GM18520 (cell line): Measurements from ENCODE around the gene CCDC33.

ENCODE experiments used
- ATAC-seq: cut with Tn5 transposase; IDR thresholded peaks from one replicate; pipeline ENCODE4 v1.9.1; 2021; ENCODE audit not compliant: unreplicated experiment

CCDC33 gene

DNA sequence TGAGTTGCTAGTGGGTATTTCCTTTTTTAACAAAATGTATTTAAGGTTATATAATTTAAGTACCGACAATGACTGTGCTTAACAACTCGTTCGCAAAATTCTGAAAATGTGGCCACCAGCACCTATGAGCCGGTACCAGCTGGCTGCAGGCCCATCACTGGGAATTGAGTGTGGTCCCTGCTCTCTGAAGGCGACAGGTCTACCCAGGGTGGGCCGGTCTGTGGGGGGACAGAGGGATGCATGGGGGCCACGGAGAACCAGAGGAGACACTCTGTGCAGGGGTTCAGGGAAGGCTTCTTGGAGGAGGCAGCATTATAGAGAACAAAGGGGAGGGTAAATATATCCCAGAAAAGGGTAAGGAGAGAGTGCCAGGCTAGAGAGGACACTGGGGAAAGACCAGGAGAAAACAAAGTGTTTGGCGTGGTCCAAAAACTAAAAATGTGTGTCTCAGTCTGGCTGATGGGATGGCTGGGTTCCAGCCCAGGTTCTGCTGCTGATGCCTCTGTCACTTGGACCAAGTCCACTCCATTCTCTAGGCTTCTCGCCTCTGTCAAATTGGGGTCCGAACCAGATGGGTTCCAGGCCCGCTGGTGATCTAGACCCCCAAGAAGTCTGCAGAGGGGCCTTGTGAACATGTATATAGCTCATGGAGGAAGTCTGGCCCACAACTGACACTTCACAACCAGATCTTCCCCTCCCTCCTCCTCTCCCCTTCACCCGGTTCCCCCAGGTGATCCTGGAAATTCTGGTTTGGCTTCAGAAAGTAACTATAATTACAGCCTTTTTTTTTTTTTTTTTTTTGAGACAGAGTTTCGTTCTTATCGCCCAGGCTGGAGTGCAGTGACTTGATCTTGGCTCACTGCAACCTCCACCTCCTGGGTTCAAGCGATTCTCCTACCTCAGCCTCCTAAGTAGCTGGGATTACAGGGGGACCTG is 142.0 kb downstream of the CCDC33 start:
- ATAC-seq, result no peak

DNA sequence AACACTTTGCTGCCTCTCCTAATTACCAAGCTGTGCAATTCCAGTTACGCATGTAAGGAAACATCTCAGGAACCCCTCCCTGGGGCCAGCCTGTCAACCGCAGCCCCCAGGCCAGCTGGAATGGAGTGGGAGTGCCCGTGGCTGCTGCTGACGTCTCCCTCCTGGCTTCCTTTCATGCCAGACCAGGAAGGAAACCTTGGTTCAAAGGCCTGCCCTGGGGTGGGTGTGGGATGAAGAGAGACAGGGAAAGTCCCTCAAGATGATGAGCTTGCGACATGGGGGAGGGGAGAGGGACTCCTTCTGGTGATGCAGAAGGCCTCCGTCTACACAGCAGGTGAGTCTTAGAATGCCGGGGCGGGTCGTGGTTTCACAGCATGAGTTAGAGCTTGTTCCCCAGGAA is 142.7 kb downstream of the CCDC33 start:
- no peak for ATAC-seq

DNA sequence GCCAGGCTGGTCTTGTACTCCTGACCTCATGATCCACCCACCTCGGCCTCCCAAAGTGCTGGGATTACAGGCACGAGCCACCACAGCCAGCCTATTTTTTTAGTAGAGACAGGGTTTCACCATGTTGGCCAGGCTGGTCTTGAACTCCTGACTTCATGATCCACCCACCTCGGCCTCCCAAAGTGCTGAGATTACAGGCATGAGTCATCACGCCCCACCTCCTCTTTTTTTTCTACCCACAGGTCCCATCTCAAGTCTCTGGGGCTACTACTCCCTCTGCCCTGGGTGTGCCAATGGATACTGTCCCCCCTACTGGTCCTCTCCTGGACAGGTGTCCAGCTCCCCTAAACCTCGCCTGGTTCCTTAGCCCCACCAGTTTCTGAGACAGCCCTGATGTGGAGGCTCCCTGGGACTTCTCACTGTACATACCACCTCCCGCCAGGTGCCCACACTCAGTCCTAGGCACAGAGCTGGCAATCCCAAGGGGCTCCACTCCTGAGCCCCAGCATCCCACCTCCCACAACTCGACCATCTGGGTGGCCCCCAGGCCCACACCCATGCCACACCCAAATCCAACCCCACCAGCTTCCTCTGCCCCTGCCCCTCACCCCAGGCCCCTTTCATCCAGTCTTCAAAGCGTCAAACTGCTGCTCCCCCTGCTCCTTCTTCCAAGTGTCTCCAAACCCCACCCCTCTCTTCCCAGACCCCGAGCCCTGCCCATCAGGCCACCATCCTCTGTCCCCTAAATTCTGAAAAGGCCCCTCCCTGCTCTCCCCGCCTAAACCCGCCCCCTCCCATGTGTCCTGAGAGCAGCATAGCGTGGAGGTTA is 144.4 kb downstream of the CCDC33 start:
- ATAC-seq, result no peak

DNA sequence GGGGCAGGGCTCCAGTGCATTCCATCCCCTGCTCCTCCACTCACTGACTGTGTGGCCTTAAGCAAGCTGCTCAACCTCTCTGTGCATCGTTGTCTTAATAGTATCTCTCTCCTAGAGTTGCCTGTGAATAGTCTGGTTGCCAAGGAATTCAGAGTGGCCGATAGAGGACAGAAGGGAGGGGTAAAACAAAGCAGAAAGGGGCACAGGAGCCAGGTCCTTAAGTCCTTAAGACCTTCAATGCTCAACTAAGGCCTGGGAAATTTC is 145.0 kb downstream of the CCDC33 start:
- no peak for ATAC-seq

DNA sequence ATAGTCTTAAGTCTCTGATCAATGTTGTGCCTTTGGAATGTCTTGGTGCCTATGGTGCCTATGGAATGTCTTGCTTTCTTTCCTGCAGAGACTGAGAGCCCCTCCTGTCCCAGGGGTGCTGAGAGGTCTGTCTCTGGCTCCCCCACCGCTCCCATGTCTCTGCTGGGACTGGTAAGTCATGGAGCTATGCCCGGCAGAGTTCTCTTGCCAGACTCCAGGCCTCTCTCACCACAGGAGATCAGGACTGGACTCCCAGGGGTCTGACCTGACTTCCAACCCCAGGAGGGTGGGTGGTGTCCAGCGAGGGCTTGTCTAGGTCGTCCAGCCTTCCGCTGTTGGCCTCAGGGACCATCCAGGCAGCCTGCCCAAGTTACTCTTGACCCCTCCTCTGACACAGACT is 145.4 kb downstream of the CCDC33 start:
- no peak for ATAC-seq

DNA sequence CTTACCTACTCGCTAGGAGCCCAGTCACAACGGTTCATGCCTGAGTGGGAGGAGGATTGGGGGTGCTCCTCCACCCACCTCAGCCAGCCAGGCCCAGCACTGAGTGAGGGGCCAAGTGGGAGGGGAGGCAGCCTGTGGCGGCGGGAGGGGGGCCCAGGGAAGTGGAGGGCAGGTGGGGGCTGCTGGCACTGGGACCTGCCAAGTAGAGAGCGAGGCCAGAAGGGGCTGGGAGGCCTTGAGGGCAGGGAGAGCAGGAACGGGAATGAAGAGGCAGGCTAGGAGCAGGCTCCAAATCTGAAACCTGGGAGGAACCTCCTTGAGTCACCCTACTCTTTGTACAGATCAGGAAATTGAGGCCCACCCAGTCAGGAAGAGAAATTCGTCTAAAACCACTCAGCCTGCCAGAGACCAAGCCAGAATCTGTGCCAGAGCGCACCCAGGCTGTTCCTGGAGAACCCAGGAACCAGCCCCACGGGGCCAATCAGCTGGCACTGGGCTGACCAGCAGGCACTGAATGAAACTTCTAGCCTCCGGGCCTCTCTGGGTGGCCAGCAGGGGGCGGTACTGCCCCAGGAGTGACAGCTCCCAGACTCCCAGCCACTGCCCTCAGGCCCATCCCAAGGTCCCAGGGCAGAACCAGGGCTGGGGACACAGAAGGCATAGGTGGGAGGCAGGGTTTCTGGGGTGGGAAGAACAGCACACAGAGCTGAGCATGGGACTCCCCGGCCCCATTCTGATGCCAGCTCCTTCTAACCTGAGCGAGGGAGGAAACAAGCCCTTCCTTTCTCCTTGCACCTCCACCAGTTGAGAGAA is 146.1 kb downstream of the CCDC33 start:
- ATAC-seq, result peak; percentile 26

DNA sequence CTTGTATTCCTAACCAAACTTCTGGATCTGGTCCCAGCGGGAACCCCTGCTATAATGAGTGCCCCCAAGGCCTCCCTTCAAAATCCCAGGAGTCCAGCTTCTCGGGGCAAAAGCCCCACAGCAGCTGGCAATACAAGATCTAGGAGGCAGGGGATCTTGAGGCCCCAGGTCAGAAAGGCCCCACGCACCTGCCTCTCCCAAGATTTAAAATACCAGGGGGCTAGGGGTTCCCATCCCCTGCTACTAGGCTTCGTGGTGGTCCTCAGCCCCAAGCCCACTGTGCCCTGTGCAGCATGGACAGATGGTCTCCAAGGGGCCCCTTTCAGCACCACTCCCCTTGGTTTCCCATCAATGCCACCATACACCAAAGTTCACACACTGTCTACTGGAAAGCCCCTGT is 147.2 kb downstream of the CCDC33 start:
- no peak for ATAC-seq

DNA sequence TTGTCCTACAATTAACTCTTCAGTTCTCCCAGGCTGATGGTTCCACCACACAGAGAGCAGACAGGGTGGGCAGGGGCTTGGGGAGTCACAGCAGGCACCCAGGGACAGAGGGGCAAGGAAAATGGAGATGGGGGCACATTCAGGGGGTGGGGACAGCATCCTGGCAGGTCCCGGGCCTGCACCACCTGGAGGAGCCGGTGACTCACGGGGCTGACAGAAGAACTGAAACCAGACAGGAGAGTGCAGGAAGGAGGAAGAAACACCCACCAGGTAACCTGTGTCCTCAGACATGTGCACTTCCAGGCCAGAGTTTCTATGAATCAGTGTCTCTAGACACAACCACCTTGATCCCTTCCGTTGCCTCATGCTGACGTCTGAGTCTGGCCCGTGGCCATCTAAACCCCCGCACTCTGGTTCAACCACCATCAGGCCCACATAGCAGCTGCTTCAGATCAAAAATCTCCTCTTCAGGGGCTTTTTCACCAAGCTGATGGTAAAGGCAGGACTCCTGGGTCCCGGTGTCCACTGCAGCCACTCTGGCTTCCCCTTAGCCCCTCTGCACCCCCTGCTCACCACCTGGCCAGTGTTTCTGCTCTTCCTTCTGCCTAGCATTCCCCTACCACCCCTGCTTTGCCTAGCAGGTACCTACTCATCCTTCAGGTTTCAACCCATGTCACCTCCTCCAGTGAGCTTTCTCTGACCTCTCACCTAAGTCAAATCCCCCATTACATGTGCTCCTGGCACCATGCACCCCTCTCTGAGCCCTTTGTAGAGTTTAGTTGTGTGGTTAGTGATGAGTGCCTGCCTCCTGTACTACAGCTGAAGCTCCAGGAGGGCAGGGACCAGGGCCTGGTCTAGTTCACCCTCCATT is 147.8 kb downstream of the CCDC33 start:
- peak; percentile 38 for ATAC-seq

DNA sequence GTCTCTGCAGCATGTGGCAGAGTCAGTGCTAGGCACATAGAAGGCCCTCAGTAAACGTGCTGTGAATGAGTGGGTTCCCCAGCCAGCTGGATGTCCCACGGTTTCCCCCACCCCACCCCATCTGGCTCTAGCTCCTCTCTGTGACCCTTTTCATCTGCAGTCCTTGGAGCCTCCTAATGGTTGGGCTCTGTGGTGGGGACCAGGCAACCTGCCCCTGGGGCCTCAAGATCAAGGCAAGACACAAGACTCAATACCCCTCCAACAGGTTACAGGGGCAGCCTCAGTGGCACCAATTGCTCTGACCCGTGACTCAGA is 148.4 kb downstream of the CCDC33 start:
- no peak for ATAC-seq

DNA sequence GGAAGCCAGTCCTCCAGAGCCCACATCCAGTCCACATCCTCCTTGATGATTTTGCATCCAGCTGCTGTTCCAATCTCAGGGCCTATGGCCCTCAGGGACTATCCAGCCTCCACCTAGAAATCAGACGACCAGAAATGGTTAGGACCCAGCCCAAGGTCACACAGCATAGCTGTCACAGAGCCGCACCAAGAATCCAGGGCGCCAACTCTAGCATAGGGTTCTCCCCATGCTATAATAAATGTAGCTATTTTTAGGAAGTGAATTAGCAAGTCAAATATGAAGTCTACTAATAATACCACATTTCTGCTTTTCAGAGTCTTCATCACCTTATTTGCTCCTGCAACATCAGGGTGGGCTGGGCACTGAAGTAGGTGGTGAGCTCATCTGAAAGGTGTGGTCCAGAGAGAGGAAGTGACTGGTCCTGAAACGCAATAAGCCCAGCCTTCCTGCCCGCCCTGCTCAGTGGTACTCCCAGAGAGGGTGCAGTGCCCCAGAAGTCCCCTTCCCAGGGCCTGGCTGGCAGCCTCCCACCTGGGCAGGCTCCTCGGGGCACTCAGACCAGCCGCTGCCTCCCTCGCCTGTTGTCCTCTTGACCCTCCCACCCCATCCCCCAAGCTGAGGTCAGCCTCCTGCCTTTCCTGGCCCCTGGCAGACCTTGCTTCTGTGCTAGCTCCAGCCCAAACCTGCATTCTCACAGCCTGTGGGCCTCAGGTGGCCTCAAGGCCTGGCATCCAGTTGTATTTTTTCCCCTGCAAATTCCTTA is 148.9 kb downstream of the CCDC33 start:
- ATAC-seq, result peak; percentile 63

DNA sequence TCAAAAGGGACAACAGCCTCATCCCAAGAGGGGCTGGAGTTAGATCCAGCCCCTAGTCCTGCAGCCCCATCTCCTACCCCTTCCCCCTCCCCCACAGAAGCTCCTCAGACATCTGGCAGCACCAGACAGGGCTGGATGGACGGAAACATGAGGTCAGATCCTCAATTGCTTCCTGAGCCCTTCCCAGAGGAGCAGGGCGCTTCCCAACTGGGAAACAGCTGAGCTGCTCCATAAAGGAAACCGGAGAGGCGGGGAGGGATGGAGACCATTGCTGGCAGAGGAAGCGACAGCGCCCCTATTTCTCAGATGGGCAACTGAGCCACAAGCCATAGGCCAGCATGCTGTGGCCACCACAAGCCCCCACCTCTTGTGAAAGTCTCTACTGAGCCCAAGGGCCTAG is 149.6 kb downstream of the CCDC33 start:
- no peak for ATAC-seq
